Psoas muscle (tissue), 8 donors: ENCODE measurements around the gene DCC. TPM values are rescaled to one million over a fixed set of nuclear protein-coding genes. Genes with fewer than 3 reads are reported as not detected.

Experiments used
- ATAC-seq, 4 donors: fragments of 200-7000 bp; cut with Tn5 transposase; one replicate each; pipeline ENCODE4 v1.9.1; 2020; ENCODE audit warnings: moderate library complexity in 3 of 4, mild to moderate bottlenecking in 2 of 4
- DNase-seq, 2 donors: peaks; one replicate each; pipeline ENCODE4 v3.0.0-alpha.2; 2020
- H3K27ac ChIP-seq: fragments of 200-600 bp; one replicate; pipeline ENCODE4 v1.8.0; 2022
- H3K27me3 ChIP-seq, 3 donors: fragments of 200-600 bp in 1 of 3; one replicate each; pipeline versions ENCODE4 v1.6.1 to v1.8.0; 2013 to 2022; ENCODE audit warnings: low read length in 2 of 3, mild to moderate bottlenecking in 2 of 3, moderate library complexity in 1 of 3; ENCODE audit not compliant: insufficient read depth in 3 of 3
- H3K36me3 ChIP-seq, 2 donors: fragments of 200-600 bp in 1 of 2; one replicate each; pipeline versions ENCODE4 v1.6.1 to v1.8.0; 2013 to 2022; ENCODE audit warnings: low read depth in 1 of 2, mild to moderate bottlenecking in 1 of 2, moderate library complexity in 1 of 2; ENCODE audit not compliant: insufficient read depth in 1 of 2
- H3K4me1 ChIP-seq: fragments of 200-600 bp; one replicate; pipeline ENCODE4 v1.8.0; 2022
- H3K4me3 ChIP-seq: fragments of 200-600 bp; one replicate; pipeline ENCODE4 v1.8.0; 2022; ENCODE audit warnings: mild to moderate bottlenecking
- H3K9me3 ChIP-seq: fragments of 200-600 bp; one replicate; pipeline ENCODE4 v1.8.0; 2022
- WGBS, 3 donors: extraction: QIAGEN DNeasy Blood & Tissue Kit; methylation state at CpG; one replicate each; pipeline versions ENCODE4 v1.1.6 to v1.1.7; 2013; 5-methylcytosine and 5-hydroxymethylcytosine counted together
- intact Hi-C, 2 donors: fragments of 100-400 bp; cut with DNase I; formaldehyde crosslinking; loops; one replicate each; pipeline versions ENCODE4 v1.11.0 to v1.14.2; 2022
- polyA plus RNA-seq, 3 donors: library from polyadenylated mRNA; stranded (reverse); fragments of 200-250 nt; gene quantifications; one replicate each; pipeline ENCODE4 v1.2.3, GENCODE V29; 2013
- total RNA-seq, 4 donors: library from RNA; stranded (reverse); fragmentation: NEBNext Ultra II Directional in 2 of 4; extraction: Animal tissue kit (Norgen Biotek cat#: 25700) in 2 of 4; gene quantifications; one replicate each; pipeline versions ENCODE4 v1.2.1 to v1.2.4, GENCODE V29; 2021 to 2023
- TF ChIP-seq, protein P1 (sequence below): fragments of 200-600 bp; IDR thresholded peaks from one replicate; pipeline ENCODE4 v1.8.0; 2022; ENCODE audit warnings: antibody characterized with exemption
- donor health status: healthy with polysubstance abuse.
- donor health status: DM: no; HTN: no; CAD: no; lungs with moderate emphysema.
- donor health status: Bipolar disorder and iron deficiency.
- donor health status: healthy.
- donor health status: DM: yes; HTN: yes; CAD: no.
- donor health status: DM: no; HTN: no; CAD: no.
- donor health status: DM: no; HTN: no; CAD: no.
- donor health status: DM: yes; HTN: yes; CAD: no.

Gene DCC
- total and polyA plus RNA-seq, 7 donors = 0.01 to 0.02 TPM; not detected in 5

DNA sequence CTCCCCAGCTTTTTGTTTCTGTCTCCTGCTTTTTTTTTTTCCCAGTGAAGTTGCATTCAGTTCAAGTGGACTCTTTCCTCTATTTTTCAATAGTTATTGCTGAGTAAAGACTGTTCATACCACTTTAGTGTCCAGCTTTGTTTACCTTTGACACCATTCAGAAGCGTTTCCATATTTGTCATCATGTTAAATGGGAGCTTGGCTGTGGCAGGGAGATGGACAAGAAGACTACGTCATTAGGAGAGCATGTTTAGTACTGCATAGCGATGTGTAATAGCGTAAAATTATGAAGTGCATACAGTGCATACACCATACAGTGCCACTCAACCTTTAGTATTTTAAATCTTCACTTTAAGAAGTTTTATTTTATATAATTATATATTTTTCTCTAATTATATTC lies 655.9 kb downstream of the DCC start:
- no peaks in the 10 kb centered on the region for H3K4me1 ChIP-seq
- no peak overlapping the region for H3K27ac ChIP-seq
- no peaks in the 10 kb centered on the region for H3K9me3 ChIP-seq
- H3K36me3 ChIP-seq = no peaks in the 10 kb centered on the region
- WGBS, 3 donors = 84 to 87% (median 85%) methylated on average over 4 of the region's 4 CpGs
- TF ChIP-seq, protein P1, sequence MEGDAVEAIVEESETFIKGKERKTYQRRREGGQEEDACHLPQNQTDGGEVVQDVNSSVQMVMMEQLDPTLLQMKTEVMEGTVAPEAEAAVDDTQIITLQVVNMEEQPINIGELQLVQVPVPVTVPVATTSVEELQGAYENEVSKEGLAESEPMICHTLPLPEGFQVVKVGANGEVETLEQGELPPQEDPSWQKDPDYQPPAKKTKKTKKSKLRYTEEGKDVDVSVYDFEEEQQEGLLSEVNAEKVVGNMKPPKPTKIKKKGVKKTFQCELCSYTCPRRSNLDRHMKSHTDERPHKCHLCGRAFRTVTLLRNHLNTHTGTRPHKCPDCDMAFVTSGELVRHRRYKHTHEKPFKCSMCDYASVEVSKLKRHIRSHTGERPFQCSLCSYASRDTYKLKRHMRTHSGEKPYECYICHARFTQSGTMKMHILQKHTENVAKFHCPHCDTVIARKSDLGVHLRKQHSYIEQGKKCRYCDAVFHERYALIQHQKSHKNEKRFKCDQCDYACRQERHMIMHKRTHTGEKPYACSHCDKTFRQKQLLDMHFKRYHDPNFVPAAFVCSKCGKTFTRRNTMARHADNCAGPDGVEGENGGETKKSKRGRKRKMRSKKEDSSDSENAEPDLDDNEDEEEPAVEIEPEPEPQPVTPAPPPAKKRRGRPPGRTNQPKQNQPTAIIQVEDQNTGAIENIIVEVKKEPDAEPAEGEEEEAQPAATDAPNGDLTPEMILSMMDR = no peak
- no peaks in the 10 kb centered on the region for H3K27me3 ChIP-seq
- H3K4me3 ChIP-seq = no peak overlapping the region
- no peak for DNase-seq
- intact Hi-C loops = no loop called here
- no peak for ATAC-seq

DNA sequence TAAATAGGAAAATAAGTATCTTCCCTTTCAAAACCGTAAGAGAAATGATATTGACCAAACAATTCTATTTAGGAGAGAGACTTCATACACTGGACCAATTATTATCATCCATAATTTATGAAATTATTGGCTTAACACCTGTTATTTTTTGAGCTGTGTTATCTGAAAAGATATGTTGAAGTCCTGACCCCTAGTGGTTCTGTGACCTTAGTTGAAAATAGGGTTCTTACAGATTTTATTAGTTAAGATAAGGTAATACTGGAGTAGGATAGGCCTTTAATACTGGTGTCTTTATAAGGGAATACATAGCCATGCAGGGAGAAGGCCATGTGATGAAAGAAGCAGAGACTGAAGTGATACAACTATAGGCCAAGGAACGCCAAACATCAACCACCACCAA lies 659.6 kb downstream of the DCC start:
- ATAC-seq (no peak), DNase-seq (no peak)
- Histone ChIP-seq H3K9me3 (no peaks in the 10 kb centered on the region), H3K4me1 (no peaks in the 10 kb centered on the region), H3K27ac (no peak overlapping the region), H3K36me3 (no peaks in the 10 kb centered on the region), H3K4me3 (no peak overlapping the region), H3K27me3 (no peaks in the 10 kb centered on the region)
- WGBS, 3 donors = 77 to 83% (median 83%) methylated on average over 2 of the region's 2 CpGs
- TF ChIP-seq, protein P1 = no peak
- intact Hi-C loops = no loop called here

DNA sequence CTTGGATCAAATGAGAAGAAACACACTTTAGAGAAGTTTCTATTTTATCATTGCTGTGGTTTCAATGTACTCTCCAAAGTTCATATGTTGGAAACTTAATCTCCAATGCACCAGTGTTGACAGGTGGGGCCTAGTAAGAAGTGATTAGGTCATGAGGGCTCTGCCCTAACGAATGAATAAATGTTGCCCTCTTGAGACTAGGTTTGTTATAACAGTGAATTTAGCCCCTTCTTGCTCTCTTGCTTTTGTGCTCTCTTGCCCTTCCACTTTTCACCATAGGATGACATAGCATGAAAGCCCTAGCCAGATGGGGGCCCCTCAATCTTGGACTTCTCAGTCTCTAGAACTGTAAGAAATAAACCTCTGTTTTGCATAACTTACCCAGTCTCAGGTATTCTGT lies 664.8 kb downstream of the DCC start:
- TF ChIP-seq, protein P1 = no peak
- Histone ChIP-seq H3K27me3 (no peaks in the 10 kb centered on the region), H3K27ac (no peak overlapping the region), H3K36me3 (no peaks in the 10 kb centered on the region), H3K9me3 (no peaks in the 10 kb centered on the region), H3K4me1 (no peaks in the 10 kb centered on the region), H3K4me3 (no peak overlapping the region)
- WGBS, 3 donors = 30 to 41% (median 40%) methylated on average over 1 of the region's 1 CpG
- no peak for DNase-seq
- no peak for ATAC-seq
- intact Hi-C loops = no loop called here

GRCh38 chr18:53018791-53019190 lies 678.8 kb downstream of the DCC start:
- 53 to 57% (median 55%) methylated on average over 2 of the region's 2 CpGs for WGBS, 3 donors
- Histone ChIP-seq H3K27me3 (no peaks in the 10 kb centered on the region), H3K27ac (no peak overlapping the region), H3K4me1 (no peaks in the 10 kb centered on the region), H3K9me3 (no peaks in the 10 kb centered on the region), H3K36me3 (no peaks in the 10 kb centered on the region), H3K4me3 (no peak overlapping the region)
- intact Hi-C loops = no loop called here
- no peak for DNase-seq
- TF ChIP-seq, protein P1 = no peak
- ATAC-seq = no peak

GRCh38 chr18:53025247-53025646 lies 685.2 kb downstream of the DCC start:
- H3K4me3 ChIP-seq = no peak overlapping the region
- no peaks in the 10 kb centered on the region for H3K4me1 ChIP-seq
- intact Hi-C loops = no loop called here
- WGBS, 3 donors = 85 to 88% (median 86%) methylated on average over 3 of the region's 3 CpGs
- no peak for ATAC-seq
- no peaks in the 10 kb centered on the region for H3K27me3 ChIP-seq
- H3K36me3 ChIP-seq = no peaks in the 10 kb centered on the region
- TF ChIP-seq, protein P1 = no peak
- H3K9me3 ChIP-seq = no peaks in the 10 kb centered on the region
- DNase-seq = no peak
- H3K27ac ChIP-seq = no peak overlapping the region
